Astrocyte (in vitro differentiated cells and primary cell): ENCODE results near the gene GNA14.

Experiments used
- CTCF ChIP-seq: IDR thresholded peaks from 2 replicates; pipeline ENCODE4 v1.5.1; 2011; ENCODE audit warnings: low read depth, mild to moderate bottlenecking, inconsistent platforms, low read length, moderate library complexity; ENCODE audit not compliant: insufficient read depth
- EZH2 ChIP-seq: IDR thresholded peaks from 2 replicates; pipeline ENCODE4 v1.6.1; 2012; ENCODE audit warnings: mild to moderate bottlenecking, low read length, inconsistent platforms; ENCODE audit not compliant: insufficient read depth

GRCh38 chr9:77432053-77432452 lies 216.1 kb downstream of the GNA14 start:
- TF ChIP-seq CTCF (no peak), EZH2 (no peak)
